ENCODE measurements around the gene IGFBP3. TPM values are rescaled to one million over a fixed set of nuclear protein-coding genes. Genes with fewer than 3 reads are reported as not detected.
A peak's percentile ranks its signal among the peaks of the same experiment; 100 is the strongest.

IGFBP3 gene
- total RNA-seq, 2 donors from 2014 or later, result 122 to 251 TPM

DNA sequence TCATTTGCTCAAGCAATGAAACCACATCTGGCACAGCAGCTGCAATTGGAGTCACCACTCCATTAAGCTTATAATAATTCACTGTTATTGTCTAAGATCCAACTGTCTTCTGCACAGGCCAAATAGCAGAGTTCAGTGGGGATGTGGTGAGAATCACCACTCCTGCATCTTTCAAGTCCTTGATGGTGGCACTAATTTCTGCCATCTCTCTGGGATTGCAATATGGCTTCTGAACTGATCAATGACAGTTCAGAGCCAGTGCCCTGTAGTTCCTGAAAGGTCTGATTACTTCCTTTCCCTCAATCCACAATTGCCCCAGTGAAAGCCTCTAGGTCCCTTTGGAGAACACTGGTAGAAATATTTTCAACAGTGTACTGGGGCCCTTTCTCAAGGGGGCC lies 26.4 kb downstream of the IGFBP3 start:
- Histone ChIP-seq H3K4me3 (no peak overlapping the region), H3K9me3 (no peaks in the 10 kb centered on the region), H3K36me3 (no peaks in the 10 kb centered on the region), H3K27me3 (no peaks in the 10 kb centered on the region), H3K27ac (no peak overlapping the region), H3K4me1 (no peaks in the 10 kb centered on the region)
- no peak for DNase-seq (ENCODE audit: low spot score)
- TF ChIP-seq, protein P1, sequence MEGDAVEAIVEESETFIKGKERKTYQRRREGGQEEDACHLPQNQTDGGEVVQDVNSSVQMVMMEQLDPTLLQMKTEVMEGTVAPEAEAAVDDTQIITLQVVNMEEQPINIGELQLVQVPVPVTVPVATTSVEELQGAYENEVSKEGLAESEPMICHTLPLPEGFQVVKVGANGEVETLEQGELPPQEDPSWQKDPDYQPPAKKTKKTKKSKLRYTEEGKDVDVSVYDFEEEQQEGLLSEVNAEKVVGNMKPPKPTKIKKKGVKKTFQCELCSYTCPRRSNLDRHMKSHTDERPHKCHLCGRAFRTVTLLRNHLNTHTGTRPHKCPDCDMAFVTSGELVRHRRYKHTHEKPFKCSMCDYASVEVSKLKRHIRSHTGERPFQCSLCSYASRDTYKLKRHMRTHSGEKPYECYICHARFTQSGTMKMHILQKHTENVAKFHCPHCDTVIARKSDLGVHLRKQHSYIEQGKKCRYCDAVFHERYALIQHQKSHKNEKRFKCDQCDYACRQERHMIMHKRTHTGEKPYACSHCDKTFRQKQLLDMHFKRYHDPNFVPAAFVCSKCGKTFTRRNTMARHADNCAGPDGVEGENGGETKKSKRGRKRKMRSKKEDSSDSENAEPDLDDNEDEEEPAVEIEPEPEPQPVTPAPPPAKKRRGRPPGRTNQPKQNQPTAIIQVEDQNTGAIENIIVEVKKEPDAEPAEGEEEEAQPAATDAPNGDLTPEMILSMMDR (IDR thresholded peaks at IDR 0.05), result no peak

DNA sequence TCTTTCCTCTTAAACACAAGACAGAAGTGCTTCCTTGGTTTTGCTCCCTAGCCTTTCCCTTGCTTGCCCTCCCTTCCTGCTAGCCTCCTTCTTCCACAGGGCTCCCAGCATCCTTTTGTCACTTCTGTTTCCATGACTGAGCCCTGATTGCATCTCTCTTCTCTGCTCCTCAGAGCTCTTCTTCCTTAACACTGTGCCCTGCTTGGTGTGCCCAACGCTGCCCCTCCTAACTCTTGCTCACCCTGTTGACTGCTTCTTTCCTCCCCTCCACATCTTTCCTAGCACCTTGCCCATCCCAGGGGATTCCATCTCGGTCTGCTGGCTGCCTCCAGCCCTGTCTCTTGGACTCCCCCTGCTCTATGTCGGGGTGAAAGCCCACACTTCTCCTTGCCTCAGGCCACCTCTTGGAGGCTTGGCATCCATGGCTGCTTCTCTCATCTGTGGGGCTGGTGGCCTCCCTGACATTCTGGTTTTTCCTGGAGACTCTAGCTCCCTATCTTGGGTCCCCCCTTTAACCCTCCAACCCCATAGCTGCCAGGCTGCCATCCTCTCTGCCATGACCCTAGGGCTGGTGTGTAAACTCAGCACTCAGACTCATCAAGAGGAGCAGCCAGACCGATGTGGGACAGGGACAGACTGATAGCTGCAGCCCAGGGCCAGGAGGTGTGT lies 26.9 kb downstream of the IGFBP3 start:
- DNase-seq (ENCODE audit: low spot score), result peak; percentile 47

DNA sequence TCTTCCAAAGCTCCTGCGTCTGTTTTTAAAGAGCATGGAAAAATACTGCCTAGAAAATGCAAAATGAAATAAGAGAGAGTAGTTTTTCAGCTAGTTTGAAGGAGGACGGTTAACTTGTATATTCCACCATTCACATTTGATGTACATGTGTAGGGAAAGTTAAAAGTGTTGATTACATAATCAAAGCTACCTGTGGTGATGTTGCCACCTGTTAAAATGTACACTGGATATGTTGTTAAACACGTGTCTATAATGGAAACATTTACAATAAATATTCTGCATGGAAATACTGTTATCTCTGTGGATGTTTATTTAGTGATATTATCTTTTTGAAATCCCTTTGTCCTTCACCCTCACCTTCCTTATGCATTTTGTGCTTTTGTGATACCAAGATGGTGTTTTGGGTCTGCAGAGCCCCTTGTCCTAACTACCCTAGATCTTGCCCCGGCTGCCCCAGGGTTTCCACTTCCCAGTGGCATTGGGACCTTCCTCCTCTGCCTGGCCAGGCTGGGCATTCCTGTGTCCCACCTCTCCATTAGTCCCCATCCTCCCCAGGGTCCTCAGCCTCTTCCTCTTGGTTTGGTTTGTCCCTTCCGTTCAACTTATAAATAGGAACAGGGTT lies 27.6 kb downstream of the IGFBP3 start:
- H3K4me3 ChIP-seq, result no peak overlapping the region
- peaks cover 0 to 7% of the 10 kb centered on the region in 2 donors for H3K4me1 ChIP-seq
- no peaks in the 10 kb centered on the region for H3K27me3 ChIP-seq
- H3K9me3 ChIP-seq, result no peaks in the 10 kb centered on the region
- H3K36me3 ChIP-seq, result no peaks in the 10 kb centered on the region
- TF ChIP-seq, protein P1 (IDR thresholded peaks at IDR 0.05), result no peak
- H3K27ac ChIP-seq, result no peak overlapping the region
- peak; percentile 28 for DNase-seq (ENCODE audit: low spot score)

More for the DNA sequence above, 26.9 kb downstream of the IGFBP3 start:
- peaks cover 0 to under 1% of the 10 kb centered on the region in 2 donors for H3K4me1 ChIP-seq
- H3K27ac ChIP-seq, result no peak overlapping the region
- no peak overlapping the region for H3K4me3 ChIP-seq
- no peaks in the 10 kb centered on the region for H3K27me3 ChIP-seq
- no peaks in the 10 kb centered on the region for H3K9me3 ChIP-seq
- H3K36me3 ChIP-seq, result no peaks in the 10 kb centered on the region
- TF ChIP-seq, protein P1 (IDR thresholded peaks at IDR 0.05), result no peak

DNA sequence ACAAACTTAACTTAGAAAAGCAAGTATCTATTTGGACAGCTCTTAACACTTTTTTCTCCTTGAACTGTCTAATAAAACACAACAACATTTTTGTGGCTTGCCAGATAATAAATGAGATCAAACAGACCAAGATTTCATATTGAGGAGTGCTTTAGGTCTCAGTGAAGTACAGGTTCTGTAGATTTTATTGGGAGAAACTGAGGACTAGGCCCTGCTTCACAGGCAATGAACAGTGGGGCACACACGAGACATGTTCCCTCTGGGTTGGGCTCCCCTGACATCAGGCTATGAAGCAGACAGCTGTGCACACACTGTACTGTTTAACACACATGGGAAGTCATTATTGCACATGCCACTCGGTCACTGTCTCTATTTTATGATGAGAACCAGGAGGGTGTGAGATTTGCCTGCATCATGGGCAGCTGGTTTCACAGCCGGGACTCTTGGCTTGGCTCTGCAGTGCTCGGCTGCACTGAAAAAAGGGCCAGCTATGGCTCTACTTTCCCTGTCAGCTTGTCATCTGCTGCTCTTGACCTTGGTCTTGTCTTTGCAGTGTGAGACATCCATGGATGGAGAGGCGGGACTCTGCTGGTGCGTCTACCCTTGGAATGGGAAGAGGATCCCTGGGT lies 28.6 kb downstream of the IGFBP3 start:
- TF ChIP-seq, protein P1 (IDR thresholded peaks at IDR 0.05), result no peak
- Histone ChIP-seq H3K27me3 (no peaks in the 10 kb centered on the region), H3K27ac (no peak overlapping the region), H3K36me3 (no peaks in the 10 kb centered on the region), H3K4me3 (no peak overlapping the region), H3K4me1 (peaks cover 0 to 11% of the 10 kb centered on the region in 2 donors), H3K9me3 (no peaks in the 10 kb centered on the region)
- DNase-seq (ENCODE audit: low spot score), result no peak

DNA sequence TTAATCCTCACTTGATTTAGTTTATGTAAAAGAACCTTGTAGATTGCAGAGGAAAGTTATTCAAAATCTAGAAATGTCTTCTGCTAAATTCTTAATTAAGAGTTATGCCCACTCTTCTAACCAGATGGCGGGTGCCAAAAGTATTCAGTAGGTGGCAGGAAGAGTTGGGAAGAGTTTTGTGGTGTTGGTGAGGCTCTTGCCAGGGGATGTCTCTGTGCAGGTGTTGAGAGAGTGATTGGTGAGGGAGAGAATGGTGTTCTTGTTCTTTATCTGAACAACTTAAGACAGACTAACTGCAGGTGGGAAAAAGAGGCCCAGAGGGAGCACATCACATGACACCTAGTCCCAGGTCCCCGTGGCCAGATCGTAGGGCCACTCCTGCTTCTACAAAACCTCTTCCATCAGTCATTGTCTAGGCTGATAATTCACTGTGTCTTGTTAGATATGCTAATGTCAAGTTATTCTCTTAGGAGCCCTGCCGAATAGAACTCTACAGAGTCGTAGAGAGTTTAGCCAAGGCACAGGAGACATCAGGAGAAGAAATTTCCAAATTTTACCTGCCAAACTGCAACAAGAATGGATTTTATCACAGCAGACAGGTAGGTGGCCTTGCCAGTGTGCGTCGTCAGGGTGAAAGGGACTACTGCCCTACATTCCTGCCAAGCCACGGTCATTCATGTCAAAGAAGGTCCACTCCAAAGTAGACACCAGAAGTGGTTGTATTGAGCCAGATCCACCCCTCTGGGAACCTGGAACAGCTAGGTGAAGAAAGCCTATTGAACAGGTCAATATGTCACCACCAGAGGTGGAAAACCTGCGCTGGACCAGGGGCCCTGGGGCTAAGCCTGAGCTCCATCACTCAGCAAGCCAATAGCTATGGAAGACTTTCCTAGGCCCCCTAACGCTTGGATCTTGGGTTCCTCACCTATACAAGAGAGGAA lies 29.3 kb downstream of the IGFBP3 start:
- H3K36me3 ChIP-seq, result no peaks in the 10 kb centered on the region
- peaks cover 0 to 11% of the 10 kb centered on the region in 2 donors for H3K4me1 ChIP-seq
- H3K9me3 ChIP-seq, result no peaks in the 10 kb centered on the region
- no peak overlapping the region for H3K27ac ChIP-seq
- no peak for DNase-seq (ENCODE audit: low spot score)
- TF ChIP-seq, protein P1 (IDR thresholded peaks at IDR 0.05), result no peak
- no peak overlapping the region for H3K4me3 ChIP-seq
- no peaks in the 10 kb centered on the region for H3K27me3 ChIP-seq

Data from right atrium auricular region (tissue), 2 donors.